Astrocyte (in vitro differentiated cells and primary cell): Measurements from ENCODE around the gene TNFRSF4. TPM values are rescaled to one million over a fixed set of nuclear protein-coding genes. Genes with fewer than 3 reads are reported as not detected.

Experiments used
- microRNA-seq: library from miRNA; unstranded; fragments of <30 nt; microRNA quantifications from one replicate; pipeline ENCODE4 v1.2.0, GENCODE V29; 2020
- total RNA-seq: library from RNA; stranded (reverse); gene quantifications from 2 replicates; pipeline ENCODE4 v1.2.1, GENCODE V29; 2021

TNFRSF4 gene
- total RNA-seq, 1 donor from 2014 or later: 0.41 TPM

Small RNA genes within 50 kb of the gene (microRNA-seq; reads per million reads assigned to microRNA genes)
- gene MIR200A (357 reads per million, percentile 75 among the genes with 10 or more reads in this experiment), gene MIR200B (896 reads per million, percentile 81 among the genes with 10 or more reads in this experiment), gene MIR429 (616 reads per million, percentile 79 among the genes with 10 or more reads in this experiment)

Other genes starting within 250 kb of the TNFRSF4 start
- 2.1 and 2.4 TPM in 2 replicates for gene PLEKHN1, start 247.7 kb downstream of the TNFRSF4 start, total RNA-seq
- 0.20 TPM in 1 of 2 replicates, not detected in the other for gene PERM1, start 232.1 kb downstream of the TNFRSF4 start, total RNA-seq
- 149 and 169 TPM in 2 replicates for gene HES4, start 214.1 kb downstream of the TNFRSF4 start, total RNA-seq
- gene ISG15, start 200.7 kb downstream of the TNFRSF4 start, total RNA-seq: 1,830 and 1,896 TPM in 2 replicates
- gene AGRN, start 194.0 kb downstream of the TNFRSF4 start, total RNA-seq: 589 and 603 TPM in 2 replicates
- 0.18 and 0.38 TPM in 2 replicates for gene RNF223, start 139.8 kb downstream of the TNFRSF4 start, total RNA-seq
- 10.6 and 13.9 TPM in 2 replicates for gene C1orf159, start 98.1 kb downstream of the TNFRSF4 start, total RNA-seq
- not detected in 2 replicates for gene TTLL10, start 40.3 kb downstream of the TNFRSF4 start, total RNA-seq
- gene TNFRSF18, start 7.6 kb downstream of the TNFRSF4 start, total RNA-seq: 0.65 and 0.66 TPM in 2 replicates
- 175 and 180 TPM in 2 replicates for gene SDF4, start 17.8 kb upstream of the TNFRSF4 start, total RNA-seq
- 22.4 and 27.5 TPM in 2 replicates for gene B3GALT6, start 18.1 kb upstream of the TNFRSF4 start, total RNA-seq
- 3.9 and 4.7 TPM in 2 replicates for gene C1QTNF12, start 32.6 kb upstream of the TNFRSF4 start, total RNA-seq
- 58.7 and 67.4 TPM in 2 replicates for gene UBE2J2, start 59.7 kb upstream of the TNFRSF4 start, total RNA-seq
- gene SCNN1D, start 66.3 kb upstream of the TNFRSF4 start, total RNA-seq: 4.4 and 5.0 TPM in 2 replicates
- 60.2 and 64.0 TPM in 2 replicates for gene ACAP3, start 93.8 kb upstream of the TNFRSF4 start, total RNA-seq
- 28.0 and 29.4 TPM in 2 replicates for gene PUSL1, start 94.4 kb upstream of the TNFRSF4 start, total RNA-seq
- gene INTS11, start 110.5 kb upstream of the TNFRSF4 start, total RNA-seq: 75.9 and 84.8 TPM in 2 replicates
- 25.6 and 28.5 TPM in 2 replicates for gene CPTP, start 110.6 kb upstream of the TNFRSF4 start, total RNA-seq
- 0.41 and 0.50 TPM in 2 replicates for gene TAS1R3, start 117.1 kb upstream of the TNFRSF4 start, total RNA-seq
- 54.0 and 55.0 TPM in 2 replicates for gene DVL1, start 135.3 kb upstream of the TNFRSF4 start, total RNA-seq
- 112 and 139 TPM in 2 replicates for gene MXRA8, start 144.4 kb upstream of the TNFRSF4 start, total RNA-seq
- gene AURKAIP1, start 161.1 kb upstream of the TNFRSF4 start, total RNA-seq: 135 and 139 TPM in 2 replicates
- 194 and 197 TPM in 2 replicates for gene CCNL2, start 185.2 kb upstream of the TNFRSF4 start, total RNA-seq
- gene MRPL20, start 193.1 kb upstream of the TNFRSF4 start, total RNA-seq: 87.3 and 88.5 TPM in 2 replicates
- gene ANKRD65, start 207.1 kb upstream of the TNFRSF4 start, total RNA-seq: 0.64 TPM in 1 of 2 replicates, not detected in the other
- gene VWA1, start 221.5 kb upstream of the TNFRSF4 start, total RNA-seq: 60.4 and 81.2 TPM in 2 replicates
- 1.8 and 2.5 TPM in 2 replicates for gene ATAD3C, start 235.5 kb upstream of the TNFRSF4 start, total RNA-seq